Stimulated activated memory B cell treated with anti-CD40 and anti-IgM and Interleukin-4, amounts not matched to agents 10 μg/mL and 1 μg/mL and 100 μg/mL, for 72 hours (primary cell): ENCODE measurements around the gene SH3RF1.

Source experiments
- ATAC-seq: fragments of 150-1000 bp; cut with Tn5 transposase; 2 replicates; pipeline ENCODE4 v1.10.0; 2021
- H3K27ac Mint-ChIP-seq: one replicate; pipeline ENCODE4 v1.8.0; 2022; ENCODE audit warnings: mild to moderate bottlenecking, mixed read lengths
- H3K27me3 Mint-ChIP-seq: one replicate; pipeline ENCODE4 v1.8.0; 2022; ENCODE audit warnings: mixed read lengths
- H3K36me3 Mint-ChIP-seq: one replicate; pipeline ENCODE4 v1.8.0; 2022; ENCODE audit warnings: mixed read lengths
- H3K4me1 Mint-ChIP-seq: one replicate; pipeline ENCODE4 v1.8.0; 2022; ENCODE audit warnings: mixed read lengths
- H3K4me3 Mint-ChIP-seq: one replicate; pipeline ENCODE4 v1.8.0; 2022; ENCODE audit warnings: mild to moderate bottlenecking, moderate library complexity, mixed read lengths
- H3K9me3 Mint-ChIP-seq: one replicate; pipeline ENCODE4 v1.8.0; 2022; ENCODE audit warnings: mixed read lengths

SH3RF1 gene

GRCh38 chr4:169100670-169101101, 170.1 kb downstream of the SH3RF1 start:
- Mint-ChIP-seq H3K4me1 (peaks cover 31% of the 10 kb centered on the region), H3K27ac (peak overlapping the region; percentile 80), H3K36me3 (peaks cover 12% of the 10 kb centered on the region), H3K27me3 (no peaks in the 10 kb centered on the region), H3K9me3 (no peaks in the 10 kb centered on the region), H3K4me3 (no peak overlapping the region)
- ATAC-seq: no peak

DNA sequence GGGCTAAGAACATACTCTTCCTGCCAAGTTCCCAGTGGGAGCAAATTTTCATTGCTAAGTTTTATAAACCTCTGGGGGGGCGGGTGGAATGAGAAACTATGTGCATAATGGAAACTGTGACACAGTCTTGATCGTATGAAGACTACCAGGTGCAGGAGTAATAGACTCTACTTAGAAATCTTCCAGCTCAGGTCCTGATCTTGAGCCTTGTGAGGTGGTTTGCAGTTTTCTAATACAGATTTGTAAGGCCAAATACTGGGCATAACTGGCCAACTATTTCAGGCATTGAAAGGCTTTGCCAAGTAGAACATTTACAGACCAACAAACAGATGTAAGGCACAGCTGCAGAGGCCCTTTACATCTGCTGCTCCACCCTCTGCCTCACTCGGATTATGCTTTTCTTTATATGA, 171.0 kb downstream of the SH3RF1 start:
- no peak for ATAC-seq
- no peaks in the 10 kb centered on the region for H3K27me3 Mint-ChIP-seq
- H3K9me3 Mint-ChIP-seq: no peaks in the 10 kb centered on the region
- peak overlapping the region; percentile 80 for H3K27ac Mint-ChIP-seq
- peaks cover 18% of the 10 kb centered on the region for H3K36me3 Mint-ChIP-seq
- H3K4me3 Mint-ChIP-seq: no peak overlapping the region
- H3K4me1 Mint-ChIP-seq: peaks cover 31% of the 10 kb centered on the region

GRCh38 chr4:169098969-169099690, 171.6 kb downstream of the SH3RF1 start:
- H3K4me1 Mint-ChIP-seq: peaks cover 31% of the 10 kb centered on the region
- no peaks in the 10 kb centered on the region for H3K9me3 Mint-ChIP-seq
- H3K4me3 Mint-ChIP-seq: no peak overlapping the region
- H3K36me3 Mint-ChIP-seq: peaks cover 15% of the 10 kb centered on the region
- no peak for ATAC-seq
- H3K27me3 Mint-ChIP-seq: no peaks in the 10 kb centered on the region
- peak overlapping the region; percentile 80 for H3K27ac Mint-ChIP-seq

DNA sequence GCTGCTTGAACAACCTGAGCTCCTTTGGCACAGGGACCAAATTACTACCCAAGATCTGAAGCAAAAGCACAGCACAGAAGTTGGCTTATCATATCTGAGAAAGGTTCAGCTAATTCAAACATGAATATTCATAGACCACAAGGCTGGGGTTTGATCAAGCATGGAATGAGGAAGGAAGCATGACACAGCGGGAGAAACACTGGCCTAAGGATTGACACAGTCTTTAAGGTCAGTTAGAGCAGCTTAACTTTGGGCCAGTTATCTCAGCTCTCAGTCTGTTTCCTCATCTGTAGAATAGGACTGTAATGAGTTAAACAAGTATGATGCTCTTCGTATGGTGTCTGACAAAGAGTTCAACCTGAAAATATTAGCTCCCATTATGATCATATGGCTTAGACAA, 172.2 kb downstream of the SH3RF1 start:
- H3K4me1 Mint-ChIP-seq: peaks cover 31% of the 10 kb centered on the region
- peaks cover 11% of the 10 kb centered on the region for H3K36me3 Mint-ChIP-seq
- peak; percentile 86 for ATAC-seq
- peak overlapping the region; percentile 80 for H3K27ac Mint-ChIP-seq
- no peaks in the 10 kb centered on the region for H3K27me3 Mint-ChIP-seq
- no peak overlapping the region for H3K4me3 Mint-ChIP-seq
- no peaks in the 10 kb centered on the region for H3K9me3 Mint-ChIP-seq

GRCh38 chr4:169098054-169098497, 172.7 kb downstream of the SH3RF1 start:
- Mint-ChIP-seq H3K27ac (peak overlapping the region; percentile 80), H3K36me3 (peaks cover 11% of the 10 kb centered on the region), H3K9me3 (no peaks in the 10 kb centered on the region), H3K27me3 (no peaks in the 10 kb centered on the region), H3K4me3 (no peak overlapping the region), H3K4me1 (peaks cover 31% of the 10 kb centered on the region)
- peak; percentile 70 for ATAC-seq

- Mint-ChIP-seq H3K4me1 (peaks cover 31% of the 10 kb centered on the region), H3K4me3 (no peak overlapping the region), H3K9me3 (no peaks in the 10 kb centered on the region), H3K36me3 (peaks cover 11% of the 10 kb centered on the region), H3K27ac (no peak overlapping the region), H3K27me3 (no peaks in the 10 kb centered on the region)
- no peak for ATAC-seq
Measured at GRCh38 chr4:169096221-169096620, 174.5 kb downstream of the SH3RF1 start.

GRCh38 chr4:169094656-169095231, 176.0 kb downstream of the SH3RF1 start:
- Mint-ChIP-seq H3K4me3 (no peak overlapping the region), H3K9me3 (peaks cover 4% of the 10 kb centered on the region), H3K27ac (no peak overlapping the region), H3K27me3 (no peaks in the 10 kb centered on the region), H3K36me3 (peaks cover 16% of the 10 kb centered on the region), H3K4me1 (peaks cover 19% of the 10 kb centered on the region)
- no peak for ATAC-seq

DNA sequence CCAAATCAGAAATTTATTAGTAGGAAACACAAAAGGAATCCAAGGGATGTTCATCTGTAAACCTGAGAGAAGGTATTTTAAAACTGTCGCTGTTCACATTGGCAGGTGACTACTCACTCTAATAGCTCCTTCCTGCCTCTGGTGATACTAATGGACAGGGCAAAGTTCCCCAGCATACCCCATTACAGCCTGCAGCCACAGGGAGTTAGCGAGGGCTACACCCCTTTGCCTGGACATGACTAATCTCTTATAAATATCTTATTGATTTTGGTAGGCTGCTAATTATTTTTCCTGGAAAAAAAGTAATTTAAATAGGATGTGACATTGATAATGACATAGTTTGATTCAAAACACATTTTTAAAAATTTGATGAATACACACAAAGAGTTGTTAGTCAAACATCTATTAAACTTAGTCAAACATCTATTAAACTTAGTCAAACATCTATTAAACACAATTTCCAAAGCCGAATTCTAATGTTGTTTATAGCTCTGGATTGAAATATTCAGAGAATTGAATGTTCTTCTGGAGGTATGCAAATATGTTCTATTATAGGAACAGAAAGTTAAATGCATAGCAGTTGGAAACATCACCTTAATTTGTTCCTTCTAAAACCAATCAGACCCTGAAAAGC, 177.8 kb downstream of the SH3RF1 start:
- Mint-ChIP-seq H3K27ac (no peak overlapping the region), H3K4me3 (no peak overlapping the region), H3K36me3 (peaks cover 22% of the 10 kb centered on the region), H3K27me3 (no peaks in the 10 kb centered on the region), H3K9me3 (peaks cover 9% of the 10 kb centered on the region), H3K4me1 (peaks cover 1% of the 10 kb centered on the region)
- no peak for ATAC-seq

DNA sequence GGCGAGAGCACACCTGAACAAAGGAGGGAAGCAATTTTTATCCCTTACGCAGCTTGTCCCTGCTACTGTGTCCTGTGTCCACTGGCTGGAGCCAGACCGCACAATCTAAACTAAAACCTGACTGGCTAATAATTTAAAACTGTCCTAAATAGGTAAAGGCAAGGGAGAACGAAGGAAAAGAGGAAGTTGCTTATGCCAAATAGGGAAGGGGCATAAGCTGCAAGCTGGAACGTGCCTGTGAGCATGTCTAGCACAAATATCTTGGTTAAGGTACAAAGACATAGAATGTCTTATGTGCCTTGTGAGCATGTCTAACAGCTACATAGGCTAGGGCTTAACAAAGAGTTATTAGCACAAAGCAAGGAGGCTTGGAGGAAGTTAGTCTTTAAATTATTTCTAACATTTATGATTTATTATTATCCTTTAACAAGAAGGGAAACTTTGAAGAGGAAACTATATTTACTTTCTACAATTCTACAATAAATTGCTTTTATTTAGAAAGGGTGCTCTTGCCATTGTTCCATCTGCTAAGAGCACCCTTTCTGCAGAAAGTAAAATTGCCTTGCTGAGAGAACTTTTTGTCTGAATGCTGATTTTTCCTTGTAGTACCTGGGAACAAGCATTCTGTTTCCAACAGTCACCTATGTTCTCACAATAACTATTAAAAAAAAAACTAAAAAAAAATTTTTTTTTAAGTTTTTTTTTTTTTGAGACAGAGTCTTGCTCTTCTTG, 180.1 kb downstream of the SH3RF1 start:
- no peaks in the 10 kb centered on the region for H3K27me3 Mint-ChIP-seq
- H3K27ac Mint-ChIP-seq: no peak overlapping the region
- ATAC-seq: no peak
- no peak overlapping the region for H3K4me3 Mint-ChIP-seq
- no peaks in the 10 kb centered on the region for H3K4me1 Mint-ChIP-seq
- peaks cover 17% of the 10 kb centered on the region for H3K36me3 Mint-ChIP-seq
- peaks cover 9% of the 10 kb centered on the region for H3K9me3 Mint-ChIP-seq

DNA sequence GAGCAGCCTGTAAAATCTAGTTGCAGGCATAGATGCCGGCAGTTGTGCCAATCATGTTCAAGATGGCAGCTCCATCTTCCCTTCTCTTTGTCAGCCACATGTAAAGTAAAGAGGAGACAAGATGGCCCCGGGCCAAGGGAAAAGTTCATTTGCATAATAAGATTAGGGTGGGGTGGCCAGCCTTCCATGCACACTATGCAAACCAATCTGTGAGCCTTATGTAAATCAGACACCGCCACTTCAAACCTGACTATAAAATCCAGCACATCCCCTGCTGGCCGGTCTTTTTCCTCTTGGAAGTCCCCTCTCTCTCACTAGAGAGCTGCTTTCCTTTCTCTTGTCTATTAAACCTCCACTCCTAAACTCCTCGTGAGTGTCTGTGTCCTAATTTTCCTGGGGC, 181.8 kb downstream of the SH3RF1 start:
- Mint-ChIP-seq H3K9me3 (peaks cover 9% of the 10 kb centered on the region), H3K27me3 (no peaks in the 10 kb centered on the region), H3K4me3 (no peak overlapping the region), H3K36me3 (peaks cover 11% of the 10 kb centered on the region), H3K27ac (no peak overlapping the region), H3K4me1 (no peaks in the 10 kb centered on the region)
- ATAC-seq: no peak

DNA sequence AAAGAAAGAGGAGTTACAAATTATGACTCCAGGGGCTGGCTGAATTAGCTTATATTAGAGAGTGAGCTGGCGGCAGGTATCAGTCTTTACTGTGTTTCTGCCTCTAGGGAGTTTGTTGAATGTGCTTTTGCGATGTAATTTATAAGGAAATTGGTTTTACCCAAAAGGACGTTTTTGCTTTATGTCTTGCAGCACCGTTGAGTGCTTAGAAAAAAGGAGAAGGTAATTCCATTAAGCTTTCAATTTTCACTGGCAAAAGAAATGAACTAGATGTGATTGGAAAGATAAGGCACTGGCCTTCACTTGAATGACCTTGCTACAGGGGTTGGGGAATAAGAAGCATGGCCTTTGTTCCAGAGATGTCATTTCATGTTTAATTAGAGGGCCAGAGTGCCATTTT, 185.8 kb downstream of the SH3RF1 start:
- peaks cover 6% of the 10 kb centered on the region for H3K9me3 Mint-ChIP-seq
- no peak overlapping the region for H3K4me3 Mint-ChIP-seq
- H3K36me3 Mint-ChIP-seq: peaks cover 6% of the 10 kb centered on the region
- H3K27ac Mint-ChIP-seq: no peak overlapping the region
- no peak for ATAC-seq
- H3K27me3 Mint-ChIP-seq: no peaks in the 10 kb centered on the region
- H3K4me1 Mint-ChIP-seq: peaks cover 16% of the 10 kb centered on the region

DNA sequence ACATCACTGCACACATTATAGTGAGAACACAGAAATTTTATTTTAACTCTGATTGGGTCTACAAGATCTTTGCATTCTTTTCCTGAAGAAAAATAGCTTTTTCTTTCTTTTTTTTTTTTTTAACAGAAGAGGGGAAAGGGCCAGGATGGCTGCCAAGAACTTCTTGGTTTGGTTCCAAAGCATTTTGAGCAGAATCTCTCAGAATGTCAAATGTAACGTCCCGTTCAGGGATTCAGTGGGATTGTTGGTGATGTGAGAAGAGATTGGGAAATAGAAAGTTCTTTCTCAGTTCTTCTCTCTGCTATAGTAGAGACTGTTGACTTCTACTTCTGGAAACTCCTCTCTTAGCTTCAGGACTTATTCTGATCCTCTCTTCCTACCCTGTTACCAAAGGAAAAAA, 189.8 kb downstream of the SH3RF1 start:
- Mint-ChIP-seq H3K27ac (peak overlapping the region; percentile 54), H3K27me3 (no peaks in the 10 kb centered on the region), H3K36me3 (no peaks in the 10 kb centered on the region), H3K4me1 (peaks cover 22% of the 10 kb centered on the region), H3K9me3 (no peaks in the 10 kb centered on the region), H3K4me3 (no peak overlapping the region)
- ATAC-seq: no peak

GRCh38 chr4:169079942-169080827, 190.6 kb downstream of the SH3RF1 start:
- Mint-ChIP-seq H3K4me3 (peak overlapping the region; percentile 75), H3K36me3 (no peaks in the 10 kb centered on the region), H3K27ac (peak overlapping the region; percentile 54), H3K27me3 (no peaks in the 10 kb centered on the region), H3K4me1 (peaks cover 22% of the 10 kb centered on the region), H3K9me3 (no peaks in the 10 kb centered on the region)
- ATAC-seq: peak; percentile 69

- ATAC-seq: no peak
- H3K4me1 Mint-ChIP-seq: peaks cover 6% of the 10 kb centered on the region
- H3K36me3 Mint-ChIP-seq: no peaks in the 10 kb centered on the region
- no peaks in the 10 kb centered on the region for H3K9me3 Mint-ChIP-seq
- no peaks in the 10 kb centered on the region for H3K27me3 Mint-ChIP-seq
- H3K4me3 Mint-ChIP-seq: no peak overlapping the region
- H3K27ac Mint-ChIP-seq: no peak overlapping the region
Measured at GRCh38 chr4:169074117-169074516, 196.6 kb downstream of the SH3RF1 start.
